ENCODE results near the gene UNC93A.

- TF ChIP-seq POLR2A (IDR thresholded peaks at IDR 0.05; ENCODE audit: low read depth, low read length) (no peak), POLR2AphosphoS5 (IDR thresholded peaks at IDR 0.05; ENCODE audit: low read depth, low read length) (no peak)
Measured at GRCh38 chr6:167307342-167307955, 16.3 kb downstream of the UNC93A start.
